A204.1 (cell line): ENCODE results near the gene DSG2.
"Not testable (repeated sequence)": the region's sequence is repeated elsewhere in the genome, so short reads cannot be mapped to it uniquely, and the experiment has no call there.

Source experiments
- FAIRE-seq: peaks from 2 replicates; lab custom pipeline; 2012; peaks lifted over from hg19 to GRCh38; lab: Jason Lieb, UNC

Gene DSG2

GRCh38 chr18:31497836-31498573 lies at the start of gene DSG2:
Gene DSG2, plus strand, starts transcription at chr18:31498177. Its CDS starts 75 bp downstream, at chr18:31498252.
- no peak for FAIRE-seq

DNA sequence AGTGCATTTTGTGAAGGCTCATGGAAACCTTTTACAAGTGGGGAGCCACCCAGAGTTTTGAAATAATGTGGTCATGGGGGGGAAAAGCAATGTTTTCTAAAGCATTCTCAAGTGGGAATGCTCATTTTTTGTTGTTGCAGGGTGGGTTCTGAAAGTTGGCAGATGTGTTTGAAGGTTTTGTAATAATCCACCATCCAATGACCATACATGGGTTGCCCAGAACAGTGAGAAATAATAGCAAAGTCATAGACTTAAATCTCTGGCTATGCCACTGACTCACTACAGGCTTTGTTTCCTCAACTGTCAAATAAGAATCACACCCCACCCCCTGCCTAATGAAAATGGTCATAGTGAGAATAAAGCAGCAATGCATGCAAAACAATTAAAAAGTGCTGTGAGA lies 47.6 kb upstream of the DSG2 start:
- no peak for FAIRE-seq

GRCh38 chr18:31451625-31452024 lies 46.4 kb upstream of the DSG2 start:
- FAIRE-seq, result no peak

GRCh38 chr18:31454066-31454708 lies 43.8 kb upstream of the DSG2 start:
- FAIRE-seq, result no peak

DNA sequence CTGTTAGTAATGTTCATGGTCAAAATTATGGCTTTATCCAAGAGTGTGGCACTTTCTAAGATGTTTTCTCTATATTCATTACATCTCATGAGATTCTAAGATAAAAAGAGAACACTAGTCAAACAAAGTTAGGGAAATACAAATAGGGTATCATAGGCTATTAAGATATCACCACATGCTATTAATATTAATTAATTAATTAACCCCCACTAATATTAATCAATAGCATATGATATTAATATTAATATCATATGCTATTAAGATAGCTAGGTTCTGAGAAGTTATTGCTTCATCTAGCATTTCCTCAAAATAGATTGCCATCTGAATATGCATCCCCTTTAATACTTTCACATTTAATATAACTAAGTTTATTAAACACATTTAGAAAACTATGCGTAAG lies 28.3 kb upstream of the DSG2 start:
- FAIRE-seq, result no peak

- FAIRE-seq, result no peak
These were observed 19.3 kb upstream of the DSG2 start for GRCh38 chr18:31478688-31479087.

- FAIRE-seq, result no peak
These were observed 15.9 kb upstream of the DSG2 start for GRCh38 chr18:31482051-31482450.

DNA sequence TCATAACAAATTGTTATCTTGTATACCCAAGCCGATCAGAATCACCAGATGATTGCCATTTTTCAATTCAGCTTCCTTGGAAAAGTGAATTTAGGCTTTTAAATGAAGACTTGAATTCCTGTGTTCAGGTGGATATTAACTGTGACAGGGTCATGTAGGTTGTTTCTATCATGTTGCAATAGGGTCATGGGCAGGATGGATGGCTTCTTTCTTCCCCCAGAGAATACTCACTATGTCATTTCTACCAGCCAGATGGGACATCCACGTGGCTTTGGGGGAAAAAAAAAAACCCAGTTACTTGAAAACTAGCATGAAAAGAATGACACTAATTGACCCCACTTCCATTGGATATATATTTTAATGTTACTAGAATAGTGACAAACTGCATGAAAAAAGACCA lies 14.6 kb upstream of the DSG2 start:
- FAIRE-seq, result no peak

- FAIRE-seq, result no peak
These were observed 13.5 kb upstream of the DSG2 start for GRCh38 chr18:31484461-31484860.

DNA sequence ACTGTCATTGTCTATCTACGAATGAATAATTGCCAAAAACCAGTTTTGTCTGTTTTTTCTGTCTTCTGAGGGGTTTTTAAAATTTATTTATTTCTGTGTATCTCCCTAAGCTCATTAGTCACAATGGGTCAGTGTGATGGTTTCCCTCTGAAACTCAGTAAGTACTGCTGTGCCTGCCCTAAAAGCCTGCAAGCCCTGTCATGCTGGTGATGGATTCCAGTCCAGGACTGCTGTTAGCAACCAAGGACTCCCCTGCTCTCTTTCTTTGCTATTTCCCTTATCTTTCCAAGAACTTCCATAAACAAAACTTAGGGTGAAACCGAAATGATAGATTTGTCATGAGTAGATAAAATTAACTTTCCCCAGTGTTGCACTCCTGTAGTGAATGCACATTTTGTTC lies 11.8 kb upstream of the DSG2 start:
- no peak for FAIRE-seq

DNA sequence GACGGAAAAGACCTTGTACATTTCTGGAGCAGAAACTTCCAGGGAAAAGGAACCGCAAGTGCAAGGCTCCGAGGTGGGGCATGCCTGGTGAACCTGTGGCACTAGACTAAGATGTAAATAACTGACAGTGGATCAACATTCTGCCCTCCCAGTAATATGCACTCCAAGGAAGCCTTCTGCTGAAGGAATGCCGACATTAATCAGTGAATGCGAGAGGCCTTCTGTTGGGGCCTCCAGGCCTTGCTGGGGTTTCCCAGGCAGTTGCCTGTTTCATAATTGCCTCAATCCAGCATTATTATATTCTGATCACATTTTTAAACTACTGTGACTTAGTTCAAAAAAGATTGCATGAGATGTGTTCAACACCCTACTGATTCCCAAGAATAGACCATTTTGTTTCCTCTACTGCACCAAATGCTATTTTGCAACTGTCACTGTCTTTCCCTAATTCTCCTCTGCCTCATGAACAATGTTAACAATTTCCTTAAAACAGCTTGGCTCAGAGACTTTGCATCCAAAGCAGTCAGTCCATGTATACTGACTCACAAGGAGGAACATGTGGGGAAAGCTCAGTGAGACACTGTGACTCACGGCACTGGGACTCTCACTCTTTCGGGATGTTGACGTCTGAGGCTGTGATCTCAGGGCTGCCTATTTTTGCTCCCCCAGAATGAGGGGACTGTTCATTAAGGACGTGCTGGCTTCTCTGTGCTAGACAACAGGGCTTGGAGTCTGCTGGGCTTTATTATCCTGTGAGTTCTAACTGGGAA lies 10.5 kb upstream of the DSG2 start:
- no peak for FAIRE-seq

GRCh38 chr18:31489311-31489710 lies 8.7 kb upstream of the DSG2 start:
- FAIRE-seq, result no peak

- FAIRE-seq, result no peak
These were observed 7.6 kb upstream of the DSG2 start for GRCh38 chr18:31490387-31490786.

- no peak for FAIRE-seq
These were observed 7.1 kb upstream of the DSG2 start for GRCh38 chr18:31490833-31491232.

- no peak for FAIRE-seq
These were observed 6.4 kb upstream of the DSG2 start for GRCh38 chr18:31491586-31491985.

DNA sequence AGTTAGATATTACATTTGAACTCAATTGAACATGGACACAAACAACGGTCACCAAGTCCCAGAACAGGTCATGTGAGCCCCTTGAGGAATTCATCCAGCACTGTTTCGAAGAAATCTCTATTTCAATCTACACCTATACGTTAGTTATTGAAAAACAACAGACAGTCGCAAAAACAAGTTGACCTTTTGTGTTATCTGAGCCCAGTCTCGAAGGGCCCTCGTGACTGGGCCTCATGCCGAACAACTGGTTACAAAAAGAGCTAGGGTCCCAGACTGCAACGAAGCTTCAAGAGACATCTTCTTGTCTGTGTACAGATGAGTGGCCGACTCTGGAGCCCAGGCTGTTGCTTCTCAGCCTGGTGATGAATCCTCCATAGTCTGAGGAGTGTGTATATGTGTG lies 5.3 kb upstream of the DSG2 start:
- no peak for FAIRE-seq

GRCh38 chr18:31493171-31493570 lies 4.8 kb upstream of the DSG2 start:
- no peak for FAIRE-seq

DNA sequence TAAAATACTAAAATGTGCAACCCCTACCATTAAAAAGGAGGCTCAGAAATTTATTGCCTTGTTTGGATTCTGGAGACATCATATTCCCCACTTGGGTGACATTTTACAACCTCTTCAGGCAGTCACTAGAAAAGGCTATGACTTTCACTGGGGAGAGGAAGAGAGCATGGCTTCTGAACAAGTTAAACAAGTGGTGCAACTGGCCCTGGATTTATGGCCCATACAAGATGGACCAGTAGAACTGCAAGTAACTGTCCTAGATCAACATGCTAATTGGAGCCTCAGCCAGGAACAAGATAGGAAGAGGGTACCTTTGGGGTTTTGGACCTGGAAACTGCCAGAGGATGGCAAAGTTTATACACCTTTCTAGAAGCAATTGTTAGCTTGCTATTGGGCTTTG lies 4.0 kb upstream of the DSG2 start:
- no peak for FAIRE-seq

DNA sequence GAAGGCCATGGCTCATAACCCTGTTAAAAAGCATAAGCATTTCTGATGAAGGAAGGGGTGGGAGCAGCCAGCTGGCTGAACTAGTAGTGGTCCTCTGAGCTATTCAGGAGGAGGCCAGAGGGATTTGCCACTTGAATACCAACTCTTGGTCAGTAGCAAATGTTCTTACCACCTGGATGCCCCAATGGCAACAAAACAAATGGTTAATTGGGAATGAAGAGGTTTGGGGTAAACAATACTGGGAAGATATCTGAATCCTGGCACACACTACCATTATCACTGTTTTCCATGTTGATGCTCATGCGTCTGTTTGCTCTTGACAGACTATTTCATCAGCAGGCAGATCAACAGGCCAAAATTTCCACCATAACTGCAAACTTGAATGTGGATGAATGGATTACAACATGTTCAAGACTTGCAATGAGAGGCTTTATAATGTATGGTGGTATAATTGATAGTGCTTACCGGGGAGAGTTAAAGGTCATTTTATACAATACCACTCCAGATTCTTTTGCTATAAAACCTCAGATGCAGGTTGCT lies 3.2 kb upstream of the DSG2 start:
- not testable (repeated sequence) for FAIRE-seq

- no peak for FAIRE-seq
These were observed 557 bp upstream of the DSG2 start for GRCh38 chr18:31497404-31497835.

DNA sequence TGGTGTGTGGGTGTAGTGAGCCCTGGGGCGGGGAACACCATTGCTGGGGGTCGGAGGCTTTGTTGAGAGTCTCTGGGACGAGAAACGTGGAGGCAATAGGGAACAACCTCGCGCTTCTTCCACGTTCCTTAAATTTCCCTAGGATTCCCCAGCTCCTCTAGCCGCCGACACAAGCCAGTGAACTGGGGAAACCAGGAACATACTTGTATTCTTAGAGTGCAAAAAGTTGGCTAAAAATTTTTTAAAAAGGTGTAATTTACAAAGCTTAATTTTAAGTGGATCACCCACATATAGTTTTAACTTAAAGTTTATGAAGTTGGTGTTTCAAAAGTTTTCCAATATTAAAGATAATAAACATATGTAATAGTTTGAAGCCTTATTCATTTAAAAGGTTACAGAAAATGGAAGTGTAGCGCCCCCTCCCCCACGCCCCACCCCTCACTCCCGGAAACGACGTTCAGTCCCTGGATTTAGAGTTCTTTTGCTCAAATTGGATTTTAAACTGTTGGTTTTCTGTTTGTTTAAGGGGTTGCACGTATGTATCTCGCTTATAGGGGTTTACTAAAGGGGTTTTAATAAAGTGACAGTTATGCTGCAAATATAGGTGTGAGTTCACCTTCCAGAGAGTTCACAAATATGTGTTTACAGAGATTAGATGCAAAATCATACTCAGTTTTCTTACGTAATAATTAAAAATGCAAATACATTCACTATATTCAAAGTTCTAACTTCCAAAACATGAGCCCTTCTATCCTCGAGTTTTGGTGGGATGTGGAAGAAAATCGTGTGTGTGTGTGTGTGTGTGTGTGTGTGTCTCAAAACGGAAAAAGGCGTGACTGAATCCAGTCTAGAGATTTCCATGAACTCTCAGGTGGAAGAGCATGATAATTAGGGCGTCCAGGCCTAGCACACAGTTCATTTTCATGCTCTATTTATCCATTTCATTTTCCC lies 872 bp downstream of the DSG2 start:
- no peak for FAIRE-seq
